Glutamatergic neuron (in vitro differentiated cells): ENCODE results near the gene CLIP3. TPM values are rescaled to one million over a fixed set of nuclear protein-coding genes. Genes with fewer than 3 reads are reported as not detected.

Experiments used
- DNase-seq: peaks from one replicate; pipeline ENCODE4 v3.0.0; 2022
- H3K27ac Mint-ChIP-seq: one replicate; pipeline ENCODE4 v1.8.0; 2020; ENCODE audit warnings: mild to moderate bottlenecking, mixed read lengths, inconsistent platforms; ENCODE audit not compliant: unreplicated experiment
- H3K27me3 Mint-ChIP-seq: one replicate; pipeline ENCODE4 v1.8.0; 2020; ENCODE audit warnings: mild to moderate bottlenecking, moderate library complexity, mixed read lengths, inconsistent platforms; ENCODE audit not compliant: unreplicated experiment
- H3K36me3 Mint-ChIP-seq: one replicate; pipeline ENCODE4 v1.8.0; 2020; ENCODE audit warnings: mild to moderate bottlenecking, mixed read lengths, inconsistent platforms; ENCODE audit not compliant: unreplicated experiment
- H3K4me1 Mint-ChIP-seq: one replicate; pipeline ENCODE4 v1.8.0; 2020; ENCODE audit warnings: mild to moderate bottlenecking, low read depth, mixed read lengths, inconsistent platforms; ENCODE audit not compliant: unreplicated experiment
- H3K4me3 Mint-ChIP-seq: one replicate; pipeline ENCODE4 v1.8.0; 2020; ENCODE audit warnings: mild to moderate bottlenecking, mixed read lengths, inconsistent platforms; ENCODE audit not compliant: unreplicated experiment
- H3K9me3 Mint-ChIP-seq: one replicate; pipeline ENCODE4 v1.8.0; 2020; ENCODE audit warnings: mild to moderate bottlenecking, moderate library complexity, mixed read lengths, inconsistent platforms; ENCODE audit not compliant: unreplicated experiment
- total RNA-seq: library from RNA; stranded (reverse); fragmentation: NEBNext Ultra II Directional; extraction: Animal tissue kit (Norgen Biotek cat#: 25700); gene quantifications from one replicate; pipeline ENCODE4 v1.2.1, GENCODE V29; 2021; ENCODE audit not compliant: unreplicated experiment
- TF ChIP-seq, protein P1 (sequence below): fragments of 200-600 bp; sonication (generic); IDR thresholded peaks from one replicate; pipeline ENCODE4 v1.5.0; 2021; ENCODE audit not compliant: partially characterized antibody, unreplicated experiment

Gene CLIP3
- total RNA-seq, 1 donor from 2014 or later: 146 TPM

DNA sequence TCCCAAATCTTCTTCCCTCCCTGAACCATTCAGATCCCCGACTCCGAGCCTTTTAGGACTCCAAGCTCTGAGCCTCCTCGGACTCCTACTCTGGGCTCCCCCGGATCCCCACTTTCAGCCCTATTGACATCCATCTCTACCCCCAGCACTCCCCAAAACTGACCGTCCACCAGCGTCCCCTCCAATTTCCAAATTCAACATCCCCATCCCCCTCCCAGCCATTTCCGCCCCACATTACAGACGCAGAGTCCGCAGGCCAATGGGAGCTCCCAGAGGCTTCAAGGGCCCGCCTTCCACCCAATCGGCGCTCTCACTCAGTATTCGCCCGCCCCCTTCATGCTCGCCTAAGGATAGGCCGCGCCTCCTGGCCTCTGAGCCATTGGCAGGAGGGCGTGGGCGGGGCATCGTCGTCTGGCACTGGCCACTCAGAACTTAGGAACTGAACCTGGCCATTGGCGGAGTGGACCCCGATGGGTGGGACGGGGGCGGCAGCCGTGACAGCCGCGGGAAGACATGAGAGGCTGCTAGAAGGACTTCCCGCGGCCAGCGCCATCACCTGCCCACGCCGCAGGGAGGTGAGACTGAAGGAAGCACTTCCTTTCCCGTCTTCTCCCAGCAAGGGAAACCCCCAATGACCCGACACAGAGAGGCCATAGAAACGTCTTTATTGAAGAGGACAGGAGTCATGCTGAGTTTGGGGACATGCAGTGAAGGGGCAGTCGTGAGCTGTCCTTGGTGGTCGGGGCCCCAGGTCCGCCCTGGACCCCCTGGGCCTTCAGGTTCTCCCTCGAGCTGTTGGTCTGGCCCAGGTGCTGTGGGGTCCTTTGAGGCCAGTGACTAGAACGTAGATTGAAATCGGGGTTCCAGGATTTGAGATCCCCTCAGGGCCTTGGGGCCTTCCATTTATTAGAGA, 18.4 kb downstream of the CLIP3 start, which contains the start of gene ALKBH6:
ALKBH6 (minus strand) TSS at position 202 of the 913 bp plus-strand sequence. CDS start 816 bp downstream, outside the sequence.
- peaks cover 3% of the 10 kb centered on the region for H3K9me3 Mint-ChIP-seq
- peak within 1 kb of the TSS; percentile 81 for H3K27ac Mint-ChIP-seq
- H3K36me3 Mint-ChIP-seq: peaks cover 7% of the 10 kb centered on the region

DNA sequence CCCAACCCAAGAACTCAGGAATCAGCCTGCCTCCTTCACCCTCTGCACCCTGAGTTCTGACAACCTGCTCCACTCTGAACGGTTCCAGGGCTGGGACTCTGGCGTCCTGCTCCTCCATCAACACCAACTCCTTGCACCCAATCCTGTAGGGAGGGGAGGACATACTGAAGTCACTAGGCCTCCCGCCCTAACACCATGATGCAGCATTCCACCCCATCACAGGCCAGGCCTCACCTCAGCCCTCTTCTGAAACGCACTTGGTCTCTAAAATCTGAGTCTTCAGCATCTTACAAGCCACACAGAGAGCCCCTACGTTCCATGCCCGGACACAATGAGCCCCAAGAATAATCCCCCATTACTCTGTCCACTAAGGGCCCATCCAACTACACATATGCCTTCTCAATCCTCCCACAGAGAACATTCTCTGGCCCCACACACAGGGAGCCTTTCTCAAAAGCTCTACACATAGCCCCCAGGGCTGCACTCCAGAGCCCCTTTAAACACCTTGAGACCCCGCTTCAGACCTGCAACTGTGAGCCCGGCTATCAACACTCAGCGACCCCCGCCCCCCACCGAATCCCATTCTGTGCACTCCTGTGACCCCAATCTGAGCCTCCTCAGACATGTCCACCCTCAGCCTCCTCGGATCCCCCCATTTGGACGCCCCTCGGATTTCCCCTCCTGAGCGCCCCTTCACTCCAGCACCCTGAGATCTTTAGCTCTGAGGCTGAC, 19.2 kb downstream of the CLIP3 start:
- H3K27ac Mint-ChIP-seq: peak overlapping the region; percentile 81
- peaks cover 15% of the 10 kb centered on the region for H3K4me1 Mint-ChIP-seq
- H3K4me3 Mint-ChIP-seq: peak overlapping the region; percentile 99
- peaks cover 9% of the 10 kb centered on the region for H3K27me3 Mint-ChIP-seq
- TF ChIP-seq, protein P1, sequence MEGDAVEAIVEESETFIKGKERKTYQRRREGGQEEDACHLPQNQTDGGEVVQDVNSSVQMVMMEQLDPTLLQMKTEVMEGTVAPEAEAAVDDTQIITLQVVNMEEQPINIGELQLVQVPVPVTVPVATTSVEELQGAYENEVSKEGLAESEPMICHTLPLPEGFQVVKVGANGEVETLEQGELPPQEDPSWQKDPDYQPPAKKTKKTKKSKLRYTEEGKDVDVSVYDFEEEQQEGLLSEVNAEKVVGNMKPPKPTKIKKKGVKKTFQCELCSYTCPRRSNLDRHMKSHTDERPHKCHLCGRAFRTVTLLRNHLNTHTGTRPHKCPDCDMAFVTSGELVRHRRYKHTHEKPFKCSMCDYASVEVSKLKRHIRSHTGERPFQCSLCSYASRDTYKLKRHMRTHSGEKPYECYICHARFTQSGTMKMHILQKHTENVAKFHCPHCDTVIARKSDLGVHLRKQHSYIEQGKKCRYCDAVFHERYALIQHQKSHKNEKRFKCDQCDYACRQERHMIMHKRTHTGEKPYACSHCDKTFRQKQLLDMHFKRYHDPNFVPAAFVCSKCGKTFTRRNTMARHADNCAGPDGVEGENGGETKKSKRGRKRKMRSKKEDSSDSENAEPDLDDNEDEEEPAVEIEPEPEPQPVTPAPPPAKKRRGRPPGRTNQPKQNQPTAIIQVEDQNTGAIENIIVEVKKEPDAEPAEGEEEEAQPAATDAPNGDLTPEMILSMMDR: no peak
- peaks cover 3% of the 10 kb centered on the region for H3K9me3 Mint-ChIP-seq
- H3K36me3 Mint-ChIP-seq: peaks cover 7% of the 10 kb centered on the region
- no peak for DNase-seq

More for the DNA sequence above, 18.4 kb downstream of the CLIP3 start, which contains the start of gene ALKBH6:
- DNase-seq: peak; percentile 100
- peak within 1 kb of the TSS; percentile 99 for H3K4me3 Mint-ChIP-seq
- H3K27me3 Mint-ChIP-seq: peaks cover 9% of the 10 kb centered on the region
- peaks cover 12% of the 10 kb centered on the region for H3K4me1 Mint-ChIP-seq
- TF ChIP-seq, protein P1: no peak

DNA sequence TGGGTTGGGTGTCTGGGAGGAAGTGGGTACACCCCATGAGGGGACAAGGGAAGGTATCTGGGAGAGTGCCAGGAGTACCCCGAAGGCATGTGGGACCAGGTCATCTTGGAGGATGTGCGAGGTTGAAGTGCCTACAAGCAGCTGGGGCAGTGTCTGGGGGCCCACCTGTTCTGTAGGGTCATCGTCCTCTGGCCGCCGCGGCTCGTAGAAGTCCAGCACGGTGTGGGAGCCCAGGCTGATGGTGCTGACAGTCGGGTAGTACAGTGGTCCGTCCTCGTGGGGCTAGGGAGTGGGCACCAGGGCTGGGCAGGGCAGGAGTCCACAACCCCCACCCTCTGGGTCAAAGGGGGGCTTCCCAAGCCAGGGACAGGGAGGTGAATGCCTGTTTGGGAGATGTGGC, 22.3 kb downstream of the CLIP3 start:
- peak overlapping the region; percentile 86 for H3K27ac Mint-ChIP-seq
- H3K9me3 Mint-ChIP-seq: peaks cover 2% of the 10 kb centered on the region
- H3K4me1 Mint-ChIP-seq: peaks cover 15% of the 10 kb centered on the region

DNA sequence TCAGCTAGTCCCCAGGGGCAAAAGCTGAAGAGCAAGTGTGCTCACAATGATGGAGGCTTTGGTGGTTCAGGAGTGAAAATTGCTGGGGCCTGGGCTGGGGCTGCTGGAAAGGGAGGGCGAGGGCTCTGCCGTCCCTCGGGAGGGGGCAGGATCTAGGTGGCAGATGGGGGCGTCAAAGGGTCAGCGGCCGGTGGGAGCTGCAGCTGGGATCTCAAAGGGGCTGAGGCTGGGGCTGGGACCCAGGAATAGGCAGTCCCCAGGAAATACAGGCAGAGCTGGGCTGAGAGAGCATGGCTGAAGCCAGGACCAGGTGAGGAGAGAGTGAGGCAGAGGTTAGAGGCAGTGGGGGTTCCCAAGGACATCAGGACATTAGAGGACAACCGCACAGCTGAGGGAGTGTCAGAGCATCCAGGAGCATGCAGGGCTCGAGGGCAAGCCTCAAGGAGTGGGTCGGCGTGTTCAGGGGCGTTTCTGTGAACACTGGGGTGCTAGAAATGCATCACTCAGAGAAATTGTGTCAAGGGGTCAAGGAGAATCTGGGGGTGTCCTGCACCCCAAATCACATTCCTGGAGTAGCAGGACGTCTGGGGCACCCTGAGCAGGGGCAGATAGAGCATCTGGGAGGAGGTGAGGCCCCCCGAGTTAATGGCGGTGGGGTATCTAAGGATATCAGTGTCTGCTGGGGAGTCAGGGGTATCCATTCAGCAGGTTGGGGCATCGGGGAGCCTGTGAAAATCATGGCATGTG, 22.9 kb downstream of the CLIP3 start:
- Mint-ChIP-seq H3K27me3 (peaks cover 9% of the 10 kb centered on the region), H3K4me3 (peak overlapping the region; percentile 76), H3K27ac (peak overlapping the region; percentile 86), H3K4me1 (peaks cover 15% of the 10 kb centered on the region), H3K9me3 (peaks cover 2% of the 10 kb centered on the region), H3K36me3 (no peaks in the 10 kb centered on the region)
- TF ChIP-seq, protein P1: no peak
- no peak for DNase-seq

More for the DNA sequence above, 22.3 kb downstream of the CLIP3 start:
- no peak for DNase-seq
- Mint-ChIP-seq H3K36me3 (peaks cover under 1% of the 10 kb centered on the region), H3K27me3 (peaks cover 11% of the 10 kb centered on the region), H3K4me3 (peak overlapping the region; percentile 76)
- TF ChIP-seq, protein P1: no peak
